K562 (cell line): Measurements from ENCODE around the gene ADAMTS6. TPM values are rescaled to one million over a fixed set of nuclear protein-coding genes. Genes with fewer than 3 reads are reported as not detected.

ENCODE experiments used
- ATAC-seq: fragments of 200-7000 bp; cut with Tn5 transposase; 3 replicates; pipeline ENCODE4 v1.9.1; 2020; ENCODE audit warnings: moderate library complexity
- BruUV-seq: library from RNA; stranded (reverse); fragments of 400-500 nt; replicated peaks from 2 replicates; lab custom pipeline; 2021; lab: Mats Ljungman, UMichigan
- CTCF ChIA-PET: fragments of 300-600 bp; formaldehyde crosslinking; extraction: SDS; loops from one replicate; lab custom pipeline; 2021; ENCODE audit warnings: low intra/inter-chr PET ratio; lab: Yijun Ruan, JAX
- POLR2A ChIA-PET: fragments of 300-600, 350-650 bp; sonication (Branson Sonifier 250); formaldehyde crosslinking; extraction: SDS; loops from one replicate; lab custom pipeline; 2021; ENCODE audit warnings: antibody characterized with exemption, inconsistent platforms; lab: Yijun Ruan, JAX
- DNase-seq, 4 experiments: peaks; one replicate each; pipeline versions ENCODE4 v3.0.0 to v3.0.0-alpha.2; 2011 to 2018; ENCODE audit warnings: low spot score in 3 of 4, mixed read lengths in 3 of 4; ENCODE audit errors: extremely low read depth in 1 of 4
- FAIRE-seq: peaks from 2 replicates; lab custom pipeline; 2011; peaks lifted over from hg19 to GRCh38; lab: Jason Lieb, UNC
- H2AFZ ChIP-seq: 2 replicates; pipeline ENCODE4 v1.6.0; 2011; ENCODE audit warnings: low read depth, low read length, control low read depth, inconsistent platforms
- H3K27ac ChIP-seq: fragments of 200-600 bp; 3 replicates; pipeline ENCODE4 v1.8.0; 2011; ENCODE audit warnings: low read depth, mild to moderate bottlenecking, control low read depth, inconsistent platforms, low read length, moderate library complexity, mixed read lengths; ENCODE audit errors: extremely low read depth
- H3K27me3 ChIP-seq, 2 experiments: fragments of 300-600 bp in 1 of 2; 2 replicates in 1 of 2; 3 replicates in 1 of 2; pipeline versions ENCODE4 v1.6.0 to v1.8.0; 2011; ENCODE audit warnings: inconsistent platforms in 2 of 2, low read length in 2 of 2, mild to moderate bottlenecking in 1 of 2, mixed read lengths in 1 of 2, moderate library complexity in 1 of 2; ENCODE audit not compliant: control insufficient read depth in 2 of 2, insufficient read depth in 2 of 2
- H3K36me3 ChIP-seq: fragments of 300-600 bp; 3 replicates; pipeline ENCODE4 v1.8.0; 2011; ENCODE audit warnings: mild to moderate bottlenecking, low read length, inconsistent platforms; ENCODE audit not compliant: control insufficient read depth, insufficient read depth
- H3K4me1 ChIP-seq, 2 experiments: fragments of 200-600 bp in 1 of 2; replicated peaks in 1 of 2; 2 replicates in 1 of 2; 3 replicates in 1 of 2; pipeline versions ENCODE4 v1.5.1 to v1.8.0; 2011; ENCODE audit warnings: inconsistent platforms in 2 of 2, low read length in 2 of 2, mild to moderate bottlenecking in 1 of 2, mixed read lengths in 1 of 2, moderate library complexity in 1 of 2; ENCODE audit not compliant: control insufficient read depth in 2 of 2, insufficient read depth in 2 of 2
- H3K4me2 ChIP-seq: 2 replicates; pipeline ENCODE4 v1.6.1; 2011; ENCODE audit warnings: low read length, control low read depth, inconsistent platforms, mixed read lengths; ENCODE audit not compliant: insufficient read depth
- H3K4me3 ChIP-seq: fragments of 200-600 bp; sonication (generic), shearing (Covaris generic); 2 replicates; pipeline ENCODE4 v1.5.1; 2016; ENCODE audit warnings: control low read depth, inconsistent platforms
- H3K79me2 ChIP-seq: fragments of 200-600 bp; 3 replicates; pipeline ENCODE4 v1.8.0; 2011; ENCODE audit warnings: low read length, inconsistent platforms; ENCODE audit not compliant: control insufficient read depth, insufficient read depth
- H3K9ac ChIP-seq, 2 experiments: 2 replicates each; pipeline versions ENCODE4 v1.6.0 to v1.6.1; 2011; ENCODE audit warnings: low read depth in 2 of 2, low read length in 2 of 2, control low read depth in 1 of 2, inconsistent platforms in 1 of 2, mild to moderate bottlenecking in 1 of 2, mixed read lengths in 1 of 2; ENCODE audit not compliant: insufficient read depth in 1 of 2
- H3K9me1 ChIP-seq: one replicate; pipeline ENCODE4 v1.6.0; 2011; ENCODE audit warnings: inconsistent platforms, mild to moderate bottlenecking, low read length, moderate library complexity; ENCODE audit not compliant: control insufficient read depth, insufficient read depth
- H3K9me3 ChIP-seq: replicated peaks from 2 replicates; pipeline ENCODE4 v1.5.1; 2011; ENCODE audit warnings: low read depth, low read length, inconsistent platforms; ENCODE audit not compliant: control insufficient read depth, insufficient read depth
- H4K20me1 ChIP-seq: replicated peaks from 2 replicates; pipeline ENCODE4 v1.6.1; 2011; ENCODE audit warnings: low read length, inconsistent platforms, mixed read lengths; ENCODE audit not compliant: control insufficient read depth, insufficient read depth
- CCNT2 ChIP-seq: IDR thresholded peaks from 2 replicates; pipeline ENCODE4 v1.6.1; 2011; ENCODE audit warnings: borderline replicate concordance, low read depth, mild to moderate bottlenecking, moderate library complexity, mixed read lengths, low read length; ENCODE audit not compliant: insufficient read length; ENCODE audit errors: extremely low read depth
- FOXP1 ChIP-seq: sonication (generic); formaldehyde crosslinking; IDR thresholded peaks from 2 replicates; pipeline ENCODE4 v1.8.0; 2022; ENCODE audit warnings: mild to moderate bottlenecking, missing genetic modification reagents
- GABPB1 ChIP-seq: sonication (generic); formaldehyde crosslinking; IDR thresholded peaks from 2 replicates; pipeline ENCODE4 v1.8.0; 2022; ENCODE audit warnings: mild to moderate bottlenecking, missing genetic modification reagents
- HCFC1 ChIP-seq: IDR thresholded peaks from 2 replicates; pipeline ENCODE4 v1.6.1; 2012; ENCODE audit warnings: low read depth, low read length, improper control_type of control experiment
- POLR2A ChIP-seq: fragments of 450-650 bp; conservative IDR thresholded peaks from 2 replicates; pipeline ENCODE4 v1.6.1; 2016
- SAFB2 ChIP-seq: fragments of 200-400 bp; formaldehyde crosslinking; IDR thresholded peaks from 2 replicates; pipeline ENCODE4 v1.6.1; 2018; ENCODE audit warnings: borderline replicate concordance, low read length, low read depth, moderate library complexity; ENCODE audit not compliant: severe bottlenecking
- SFPQ ChIP-seq: fragments of 200-400 bp; formaldehyde crosslinking; IDR thresholded peaks from 2 replicates; pipeline ENCODE4 v1.6.1; 2017; ENCODE audit warnings: mild to moderate bottlenecking, low read depth, low read length, moderate library complexity
- XRCC5 ChIP-seq: fragments of 200-400 bp; formaldehyde crosslinking; IDR thresholded peaks from 2 replicates; pipeline ENCODE4 v1.6.1; 2017; ENCODE audit warnings: low read depth, mild to moderate bottlenecking, low read length
- ZEB2 ChIP-seq: fragments of 450-650 bp; IDR thresholded peaks from 2 replicates; pipeline ENCODE4 v1.6.1; 2016
- ZNF280B ChIP-seq: fragments of 250-450 bp; sonication (Bioruptor Pico); IDR thresholded peaks from 2 replicates; pipeline ENCODE4 v1.5.1; 2021; ENCODE audit warnings: mild to moderate bottlenecking
- ZNF384 ChIP-seq: IDR thresholded peaks from 2 replicates; pipeline ENCODE4 v1.6.1; 2012; ENCODE audit warnings: low read depth, low read length, improper control_type of control experiment
- WGBS: fragments of 100-300 bp; shearing (Covaris generic); methylation state at CpG from one replicate; pipeline ENCODE4 v1.1.6; 2016; ENCODE audit warnings: low coverage, mixed read lengths; ENCODE audit not compliant: insufficient coverage; ENCODE audit errors: missing lambda C conversion rate; 5-methylcytosine and 5-hydroxymethylcytosine counted together
- in situ Hi-C: fragments of 300-500 bp; cut with MboI; formaldehyde crosslinking; loops from 4 replicates; pipeline ENCODE4 v1.15.0; 2018; ENCODE audit warnings: inconsistent platforms, mixed read lengths
- intact Hi-C: fragments of 100-400 bp; cut with micrococcal nuclease; formaldehyde crosslinking; loops from 2 replicates; pipeline ENCODE4 v1.14.2; 2022
- polyA plus RNA-seq, 8 experiments: library from polyadenylated mRNA; depleted of rRNA in 4 of 8; stranded (reverse) in 5 of 8; unstranded in 3 of 8; fragments of >200 nt; fragmentation: Nextera tagmentation in 2 of 8; fragmentation: Illumina TruSeq in 1 of 8; extraction: Ambion mirVana in 2 of 8; extraction: Trizol in 1 of 8; gene quantifications; 2 replicates each; pipeline versions ENCODE4 v1.2.1 to v1.2.3, GENCODE V29; 2011 to 2014; ENCODE audit warnings: inconsistent platforms in 1 of 8, missing spikeins in 1 of 8
- total RNA-seq, 7 experiments: library from RNA; depleted of rRNA in 6 of 7; stranded (reverse); fragments of >200 nt in 6 of 7; fragmentation: Illumina TruSeq in 2 of 7; extraction: Trizol in 2 of 7; gene quantifications; 2 replicates each; pipeline versions ENCODE4 v1.2.1 to v1.2.3, GENCODE V29; 2011 to 2021; ENCODE audit warnings: low replicate concordance in 1 of 7
- TF ChIP-seq, protein P1 (sequence below): fragments of 450-650 bp; formaldehyde crosslinking; IDR thresholded peaks from 2 replicates; pipeline ENCODE4 v1.4.0; 2022; ENCODE audit warnings: missing genetic modification characterization
- TF ChIP-seq, protein P2 (sequence below): IDR thresholded peaks from 3 replicates; pipeline ENCODE4 v1.6.1; 2011; ENCODE audit warnings: borderline replicate concordance, mild to moderate bottlenecking, moderate library complexity; ENCODE audit not compliant: insufficient read length; ENCODE audit errors: extremely low read depth

Gene ADAMTS6
- total and polyA plus RNA-seq, 9 of the 15 experiments (the other 6 are each of a cell fraction or from before 2014, with no cell fraction given): 0.57 to 5.3 (median 1.5) TPM

- H3K4me3 ChIP-seq: no peak overlapping the region
- H3K4me1 ChIP-seq: no peaks in the 10 kb centered on the region
- no peak overlapping the region for H2AFZ ChIP-seq
- intact Hi-C loops (no loop called here), in situ Hi-C loops (no loop called here)
- no peaks in the 10 kb centered on the region for H3K27me3 ChIP-seq
- no peak overlapping the region for H3K27ac ChIP-seq
- ATAC-seq (no peak), DNase-seq (no peak), FAIRE-seq (no peak)
- TF ChIP-seq GABPB1 (no peak), ZNF280B (CRISPR knock-in tag) (no peak), ZEB2 (no peak), ZNF384 (no peak), CCNT2 (no peak), POLR2A (no peak), SFPQ (no peak), HCFC1 (no peak), XRCC5 (no peak), FOXP1 (CRISPR knock-in tag) (no peak), SAFB2 (no peak)
- TF ChIP-seq, protein P1, sequence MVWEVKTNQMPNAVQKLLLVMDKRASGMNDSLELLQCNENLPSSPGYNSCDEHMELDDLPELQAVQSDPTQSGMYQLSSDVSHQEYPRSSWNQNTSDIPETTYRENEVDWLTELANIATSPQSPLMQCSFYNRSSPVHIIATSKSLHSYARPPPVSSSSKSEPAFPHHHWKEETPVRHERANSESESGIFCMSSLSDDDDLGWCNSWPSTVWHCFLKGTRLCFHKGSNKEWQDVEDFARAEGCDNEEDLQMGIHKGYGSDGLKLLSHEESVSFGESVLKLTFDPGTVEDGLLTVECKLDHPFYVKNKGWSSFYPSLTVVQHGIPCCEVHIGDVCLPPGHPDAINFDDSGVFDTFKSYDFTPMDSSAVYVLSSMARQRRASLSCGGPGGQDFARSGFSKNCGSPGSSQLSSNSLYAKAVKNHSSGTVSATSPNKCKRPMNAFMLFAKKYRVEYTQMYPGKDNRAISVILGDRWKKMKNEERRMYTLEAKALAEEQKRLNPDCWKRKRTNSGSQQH: no peak
- TF ChIP-seq, protein P2, sequence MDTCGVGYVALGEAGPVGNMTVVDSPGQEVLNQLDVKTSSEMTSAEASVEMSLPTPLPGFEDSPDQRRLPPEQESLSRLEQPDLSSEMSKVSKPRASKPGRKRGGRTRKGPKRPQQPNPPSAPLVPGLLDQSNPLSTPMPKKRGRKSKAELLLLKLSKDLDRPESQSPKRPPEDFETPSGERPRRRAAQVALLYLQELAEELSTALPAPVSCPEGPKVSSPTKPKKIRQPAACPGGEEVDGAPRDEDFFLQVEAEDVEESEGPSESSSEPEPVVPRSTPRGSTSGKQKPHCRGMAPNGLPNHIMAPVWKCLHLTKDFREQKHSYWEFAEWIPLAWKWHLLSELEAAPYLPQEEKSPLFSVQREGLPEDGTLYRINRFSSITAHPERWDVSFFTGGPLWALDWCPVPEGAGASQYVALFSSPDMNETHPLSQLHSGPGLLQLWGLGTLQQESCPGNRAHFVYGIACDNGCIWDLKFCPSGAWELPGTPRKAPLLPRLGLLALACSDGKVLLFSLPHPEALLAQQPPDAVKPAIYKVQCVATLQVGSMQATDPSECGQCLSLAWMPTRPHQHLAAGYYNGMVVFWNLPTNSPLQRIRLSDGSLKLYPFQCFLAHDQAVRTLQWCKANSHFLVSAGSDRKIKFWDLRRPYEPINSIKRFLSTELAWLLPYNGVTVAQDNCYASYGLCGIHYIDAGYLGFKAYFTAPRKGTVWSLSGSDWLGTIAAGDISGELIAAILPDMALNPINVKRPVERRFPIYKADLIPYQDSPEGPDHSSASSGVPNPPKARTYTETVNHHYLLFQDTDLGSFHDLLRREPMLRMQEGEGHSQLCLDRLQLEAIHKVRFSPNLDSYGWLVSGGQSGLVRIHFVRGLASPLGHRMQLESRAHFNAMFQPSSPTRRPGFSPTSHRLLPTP: no peak
- H3K79me2 ChIP-seq: no peaks in the 10 kb centered on the region
- H3K36me3 ChIP-seq: no peaks in the 10 kb centered on the region
- ChIA-PET CTCF (no interaction called here), POLR2A (interaction anchor here (1.1 kb wide), 1 partner anchor 213 kb away, joined by 3 read pairs; no protein-coding TSS in a partner anchor)
- H4K20me1 ChIP-seq: no peaks in the 10 kb centered on the region
- no TSS peak for BruUV-seq
- no peak overlapping the region for H3K9ac ChIP-seq
- H3K4me2 ChIP-seq: no peak overlapping the region
- no peaks in the 10 kb centered on the region for H3K9me1 ChIP-seq
- H3K9me3 ChIP-seq: no peaks in the 10 kb centered on the region
- WGBS: 45% methylated on average over 4 of the region's 4 CpGs
These were observed 232.8 kb downstream of the ADAMTS6 start for GRCh38 chr5:65248896-65249295.
